Measurements from ENCODE around the gene CGREF1.

GRCh38 chr2:27122791-27123190 lies 3.9 kb upstream of the CGREF1 start:
- TF ChIP-seq POLR2A (IDR thresholded peaks at IDR 0.05; ENCODE audit: low read depth, low read length) (no peak), POLR2AphosphoS5 (IDR thresholded peaks at IDR 0.05; ENCODE audit: low read depth, low read length) (no peak)

Data from GM12891 (cell line).